GM12801 (cell line): ENCODE data around the gene CST9L.

ENCODE experiments used
- CTCF ChIP-seq: IDR thresholded peaks from one replicate; pipeline ENCODE4 v1.5.1; 2011; ENCODE audit warnings: control low read depth; ENCODE audit not compliant: insufficient read length; ENCODE audit errors: extremely low read depth

Gene CST9L

GRCh38 chr20:23585808-23586734 lies 17.8 kb upstream of the CST9L start:
- TF ChIP-seq CTCF = no peak

DNA sequence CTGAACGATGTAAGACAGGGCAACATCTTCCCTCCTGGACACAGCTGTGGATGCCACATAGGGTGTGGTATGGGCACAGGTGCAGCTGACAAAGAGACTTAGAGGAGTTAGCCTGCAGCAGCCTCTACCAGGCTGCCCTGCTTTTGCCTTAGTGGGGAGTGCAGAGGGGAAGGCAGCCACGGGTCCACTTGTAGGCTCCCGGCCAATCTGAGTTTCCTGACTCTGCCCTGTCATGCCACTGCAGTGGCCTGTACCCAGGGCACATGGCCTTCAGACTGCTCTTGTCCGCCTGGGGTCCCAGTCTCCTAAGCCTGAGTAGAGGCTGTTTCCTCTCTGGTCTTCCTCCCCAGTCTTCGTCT lies 17.1 kb upstream of the CST9L start:
- no peak for TF ChIP-seq CTCF

DNA sequence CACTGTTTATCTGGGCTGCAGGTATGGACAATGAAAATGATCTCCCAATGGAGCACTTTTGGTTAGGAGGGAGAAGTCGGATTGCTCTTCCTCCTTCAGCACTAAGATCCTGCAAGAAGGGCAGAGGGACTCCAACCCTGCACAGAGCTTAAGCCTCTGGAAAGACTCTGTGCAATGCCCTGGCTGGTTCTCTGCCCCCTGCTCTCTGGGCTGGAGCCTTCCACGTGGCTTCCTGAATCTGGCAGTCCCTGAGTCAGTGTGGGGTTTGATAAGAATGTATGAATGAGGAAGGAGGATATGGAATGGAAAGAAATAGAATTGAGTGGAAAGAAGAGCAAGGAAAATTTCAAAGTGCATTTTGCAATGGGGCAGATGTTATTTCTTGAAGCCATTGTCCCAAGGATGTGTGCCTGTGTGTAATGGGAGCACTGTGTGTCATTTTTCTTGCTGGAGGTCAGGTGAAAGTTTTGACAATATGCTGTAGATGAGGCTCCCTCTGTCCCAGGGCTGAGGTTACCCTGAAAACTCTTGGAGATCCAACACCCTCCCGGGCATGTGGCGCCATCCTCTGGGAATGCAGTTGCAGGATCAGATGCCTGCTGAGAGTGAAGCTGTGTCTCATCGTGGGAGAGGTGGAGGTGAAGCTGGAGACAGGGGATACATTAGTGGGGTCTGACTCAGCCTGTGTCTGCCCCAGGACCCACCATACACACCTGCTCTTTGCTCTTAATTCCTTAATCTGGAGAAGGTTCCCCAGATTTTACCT lies 16.3 kb upstream of the CST9L start:
- no peak for TF ChIP-seq CTCF

GRCh38 chr20:23583526-23583925 lies 15.2 kb upstream of the CST9L start:
- no peak for TF ChIP-seq CTCF

DNA sequence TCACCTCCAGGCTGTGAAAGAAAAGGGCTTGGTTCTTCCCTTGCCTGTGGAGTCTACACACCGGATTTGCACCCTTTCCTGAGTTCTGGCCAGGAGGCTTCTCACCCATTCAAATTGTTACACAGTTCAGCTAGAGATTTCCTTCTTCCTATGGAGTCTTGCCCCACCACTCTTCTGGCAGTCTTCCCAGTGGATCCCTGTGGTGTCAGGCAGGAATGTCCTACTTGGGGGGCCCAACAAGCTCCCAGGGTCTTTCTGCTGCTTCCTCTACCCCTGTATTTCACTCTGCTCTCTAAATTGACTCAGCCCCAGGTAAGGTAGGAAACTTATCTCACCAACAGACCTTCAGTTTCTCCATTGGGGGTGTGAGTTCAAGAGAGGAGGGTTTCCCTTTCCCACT lies 14.0 kb upstream of the CST9L start:
- TF ChIP-seq CTCF = no peak

DNA sequence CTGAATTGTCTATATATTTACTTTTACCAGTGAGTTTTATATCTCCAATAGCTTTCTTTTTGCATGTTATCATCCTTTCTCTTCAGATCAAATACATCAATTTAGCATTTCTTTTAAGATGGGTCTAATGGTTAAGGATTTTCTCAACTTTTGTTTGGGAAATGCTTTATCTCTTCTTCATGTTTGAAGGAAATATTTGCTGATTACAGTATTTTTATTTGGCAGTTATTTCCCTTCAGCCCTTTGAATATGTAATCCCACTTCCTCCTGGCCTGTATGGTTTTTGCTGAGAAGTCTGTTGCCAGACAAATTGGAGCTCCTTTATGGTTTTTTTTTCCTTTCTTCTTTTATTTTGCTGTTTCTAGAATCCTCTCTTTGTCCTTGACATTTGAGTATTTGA lies 6.7 kb upstream of the CST9L start:
- TF ChIP-seq CTCF = no peak

GRCh38 chr20:23570178-23570760 lies 2.0 kb upstream of the CST9L start:
- TF ChIP-seq CTCF = no peak
